GM21723 (cell line): ENCODE data around the gene MAP3K21.

Experiments
- ATAC-seq: cut with Tn5 transposase; IDR thresholded peaks from one replicate; pipeline ENCODE4 v1.9.1; 2021; ENCODE audit warnings: mild to moderate bottlenecking, moderate library complexity; ENCODE audit not compliant: unreplicated experiment

Gene MAP3K21

DNA sequence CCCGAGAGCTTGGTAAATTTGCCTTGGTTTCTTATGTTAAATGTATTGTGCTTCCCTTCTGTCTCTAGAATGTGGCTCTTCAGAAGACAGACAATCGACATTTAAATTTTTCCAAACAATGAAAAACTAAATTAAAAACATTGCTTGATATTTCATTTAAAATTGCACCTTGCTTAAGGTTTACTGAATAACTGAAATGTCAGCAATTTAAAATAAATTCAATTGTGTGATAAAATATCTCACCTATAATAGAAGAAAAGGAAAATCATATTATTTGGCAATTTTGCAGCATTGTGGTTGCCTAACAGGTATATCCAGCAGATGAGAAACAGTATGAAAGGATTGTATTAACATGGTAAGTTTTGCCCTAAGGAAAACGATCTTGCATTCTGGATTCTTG, 56.5 kb downstream of the MAP3K21 start:
- ATAC-seq = no peak

DNA sequence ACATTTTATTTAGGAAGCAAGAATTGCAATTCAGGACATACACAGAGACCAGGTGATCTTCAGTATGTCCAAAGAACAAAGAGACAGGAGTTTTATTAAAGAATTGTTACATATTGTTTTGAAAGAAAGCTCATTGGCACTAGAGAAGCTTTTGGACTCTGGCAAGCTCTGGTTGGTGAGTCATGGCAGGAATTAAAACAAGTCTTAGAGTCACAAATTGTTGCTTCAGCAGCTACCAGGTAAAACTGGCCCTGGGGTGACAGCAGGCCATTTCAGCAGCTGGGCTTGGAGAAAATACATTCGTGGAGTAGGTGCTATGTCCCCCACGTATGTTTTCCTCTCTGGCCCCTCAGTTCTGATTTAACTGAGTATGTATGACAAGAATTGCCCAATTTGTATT, 58.8 kb downstream of the MAP3K21 start:
- ATAC-seq = no peak

DNA sequence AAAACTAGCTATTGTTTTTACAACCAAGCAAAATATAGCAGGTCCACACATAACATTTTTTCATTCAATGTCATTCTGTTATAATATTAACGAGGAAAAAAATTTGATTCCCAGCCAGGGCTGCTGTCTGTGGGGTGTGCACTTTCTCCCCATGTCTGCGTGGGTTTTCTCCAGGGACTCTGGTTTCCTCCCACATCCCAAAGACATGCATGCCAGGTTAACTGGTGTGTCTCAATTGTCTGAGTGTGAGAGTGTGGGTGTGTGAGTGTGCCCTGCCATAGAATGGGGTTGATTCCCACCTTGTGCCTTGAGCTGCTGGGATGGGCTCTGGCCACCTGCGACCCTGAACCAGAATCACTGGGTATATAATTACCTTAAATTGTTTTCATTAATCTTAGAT, 60.1 kb downstream of the MAP3K21 start:
- no peak for ATAC-seq

DNA sequence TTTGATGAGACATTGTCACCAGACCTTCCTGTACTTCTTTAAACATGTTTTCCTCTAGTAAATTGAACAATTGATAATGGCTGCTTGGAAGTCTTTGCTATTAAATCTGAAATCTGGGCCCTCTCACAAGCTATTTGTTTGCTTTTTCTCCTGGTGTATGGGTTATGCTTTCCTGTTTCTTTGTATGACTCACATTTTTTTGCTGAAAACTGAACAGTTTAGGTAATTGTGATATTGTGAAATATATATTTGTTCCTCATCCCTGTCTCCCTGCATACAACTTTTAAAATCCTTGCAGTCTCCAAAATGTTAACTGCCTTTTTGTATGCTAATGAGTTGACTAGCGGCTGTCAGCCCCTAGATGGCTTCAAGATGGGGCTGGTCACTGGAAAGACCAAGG, 61.6 kb downstream of the MAP3K21 start:
- no peak for ATAC-seq

DNA sequence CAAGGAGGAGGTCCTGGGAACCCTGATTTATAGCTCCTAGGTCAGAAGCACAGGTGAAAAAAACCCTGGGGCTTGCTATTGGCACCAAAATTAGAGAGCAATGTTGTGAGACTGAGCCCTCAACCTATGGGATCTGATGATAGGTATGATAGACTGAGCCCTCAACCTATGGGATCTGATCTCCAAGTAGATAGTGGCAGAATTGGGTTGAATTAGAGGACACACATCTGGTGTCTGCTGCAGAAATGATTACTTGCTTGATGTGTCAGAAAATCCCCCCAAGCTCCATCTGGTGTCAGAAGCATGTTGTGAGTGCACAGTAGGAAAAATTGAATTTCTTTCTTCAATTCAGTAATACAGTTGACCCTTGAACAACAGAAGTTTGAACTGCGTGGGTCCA, 62.4 kb downstream of the MAP3K21 start:
- no peak for ATAC-seq

DNA sequence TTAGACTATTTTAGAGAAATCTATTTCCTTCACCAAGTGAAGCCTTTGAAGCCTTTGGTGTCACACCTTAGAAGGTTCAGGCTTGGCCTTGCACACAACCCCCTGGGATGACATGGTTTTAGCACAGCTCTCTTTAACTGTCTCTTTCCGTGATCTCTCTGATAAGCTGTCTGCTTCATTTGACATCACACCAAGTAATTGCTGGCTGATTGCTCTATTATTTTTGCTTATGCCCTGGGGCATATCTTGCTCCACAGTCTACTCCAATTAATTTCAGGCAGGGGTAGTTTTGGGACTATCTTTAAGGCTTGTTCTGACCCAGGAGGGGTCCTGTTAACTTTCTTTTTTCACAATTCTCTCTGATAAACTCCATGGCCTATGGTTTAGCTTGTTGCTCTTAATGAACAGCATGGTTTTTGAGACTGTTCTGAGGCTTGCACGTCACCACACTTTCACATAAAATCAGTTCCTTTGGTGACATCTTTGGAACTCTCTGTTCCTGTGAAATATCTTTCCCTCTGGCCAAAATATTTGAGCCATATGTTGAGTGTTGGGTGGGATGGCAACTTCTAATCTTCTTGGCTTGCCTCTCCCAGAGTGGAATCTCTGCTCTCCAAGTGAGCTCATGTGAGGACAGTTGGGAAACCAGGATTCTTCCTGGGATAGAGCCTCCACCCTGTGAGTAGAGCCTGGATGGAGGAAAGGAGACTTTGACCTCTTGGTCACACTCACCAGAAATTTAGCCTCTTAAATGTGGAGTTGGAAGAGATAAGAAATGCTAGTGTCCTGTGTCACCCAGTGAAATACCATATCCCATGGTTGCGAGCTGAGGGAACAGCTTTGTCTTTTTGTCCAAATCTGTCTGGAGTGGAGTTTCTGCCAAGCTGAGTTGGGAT, 63.6 kb downstream of the MAP3K21 start:
- no peak for ATAC-seq

DNA sequence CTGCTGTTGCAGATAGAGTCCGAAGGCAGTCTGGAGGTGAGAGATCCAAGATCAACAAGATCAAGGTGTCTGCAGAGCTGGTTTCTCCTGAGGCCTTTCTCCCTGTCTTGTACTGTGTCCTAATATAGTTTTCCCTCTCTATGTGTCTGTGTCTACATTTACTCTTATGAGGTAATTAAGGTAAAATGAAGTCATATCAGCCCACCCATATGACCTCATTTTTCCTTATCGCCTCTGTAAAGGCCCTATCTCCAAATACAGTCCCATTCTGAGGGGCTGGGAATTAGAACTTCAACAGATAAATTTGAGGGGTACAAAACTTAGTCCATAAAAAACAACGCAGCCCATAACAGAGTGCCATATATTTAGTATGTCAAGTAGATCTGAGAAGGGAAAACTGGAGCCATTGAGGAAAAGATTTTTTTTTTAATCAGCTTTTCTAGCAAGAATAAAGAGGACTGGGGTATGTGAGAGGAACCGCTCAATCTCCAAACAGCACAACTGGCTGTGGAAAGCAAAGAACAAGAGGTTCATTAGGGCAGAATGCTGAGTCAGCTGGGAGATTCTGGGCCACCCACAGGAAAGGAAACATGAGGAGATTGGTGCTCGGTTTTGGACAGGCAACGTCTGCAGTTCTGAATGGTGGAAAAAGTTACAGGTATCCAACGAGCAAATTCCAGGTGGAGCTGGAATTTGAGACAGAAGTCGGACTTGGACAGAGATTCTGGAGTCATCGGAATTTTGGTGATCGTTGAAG, 65.7 kb downstream of the MAP3K21 start:
- ATAC-seq = no peak

DNA sequence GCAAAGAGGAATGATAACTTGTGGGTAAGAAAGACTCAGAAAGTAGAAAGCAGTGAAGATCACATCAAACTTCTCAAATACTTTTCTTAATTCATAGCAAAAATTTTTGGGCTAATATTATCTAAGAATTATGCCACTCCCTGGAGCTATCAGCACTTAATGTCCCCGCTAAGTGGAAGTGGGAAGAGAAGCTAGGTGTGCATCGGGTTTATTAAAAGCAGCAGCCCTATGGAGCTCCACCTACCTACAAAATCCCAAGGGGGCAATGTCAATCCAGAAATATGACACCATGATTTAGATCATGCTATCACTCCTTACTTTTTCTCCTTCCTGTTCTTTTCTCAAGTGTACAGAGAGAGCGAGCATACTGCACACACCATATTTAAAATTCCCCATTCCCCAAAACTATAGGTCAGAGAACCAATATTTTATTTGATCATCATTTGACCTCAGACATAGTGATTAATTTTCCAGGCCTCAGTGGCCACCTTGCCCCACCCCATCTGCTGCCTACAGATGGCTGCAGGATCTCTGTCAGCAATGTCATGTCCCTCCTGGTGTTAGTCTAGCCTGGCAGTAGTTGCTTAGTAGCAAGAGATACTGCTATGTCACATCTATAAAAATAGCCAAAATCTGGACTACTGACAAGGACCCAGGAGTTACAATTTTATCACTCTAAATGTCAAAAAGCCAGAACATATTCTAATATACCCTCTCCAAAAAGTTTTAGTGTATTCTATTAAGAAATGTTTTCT, 66.6 kb downstream of the MAP3K21 start:
- ATAC-seq = no peak

DNA sequence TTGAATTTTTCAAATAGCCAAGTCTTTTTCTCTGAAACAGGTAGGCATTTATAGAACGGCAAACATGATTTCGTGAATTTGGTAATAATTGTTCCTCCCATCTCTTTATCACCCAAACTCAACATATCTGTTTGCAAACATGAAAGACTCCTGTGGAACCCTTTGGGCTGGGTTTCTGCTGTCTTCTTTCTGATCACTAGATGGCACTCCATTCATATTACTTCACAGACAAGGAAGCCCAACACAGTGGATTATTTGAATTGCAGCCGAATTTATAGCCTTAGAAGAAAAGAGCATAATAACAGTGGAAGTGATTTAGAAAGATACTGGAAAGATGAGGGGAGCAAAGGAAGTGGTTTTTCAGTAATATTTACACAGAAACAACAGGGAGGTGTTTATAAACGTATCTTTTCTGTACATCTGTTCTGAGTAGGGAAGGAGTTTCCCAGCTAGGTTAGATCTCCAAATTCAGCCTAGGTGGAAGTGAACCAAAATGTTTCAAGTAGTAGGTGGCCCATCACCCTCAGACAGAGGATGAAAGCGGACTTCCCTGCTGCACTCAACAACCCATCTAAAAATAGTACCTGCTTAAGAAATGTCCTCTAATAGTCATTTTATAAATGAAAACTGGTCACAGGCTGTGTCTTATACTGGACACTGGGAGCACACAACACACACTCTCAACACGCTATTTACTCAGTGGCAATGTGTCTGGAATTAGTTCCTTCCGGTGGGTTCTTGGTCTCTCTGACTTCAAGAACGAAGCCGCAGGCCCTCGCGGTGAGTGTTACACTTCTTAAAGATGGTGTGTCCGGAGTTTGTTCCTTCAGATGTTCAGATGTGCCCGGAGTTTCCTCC, 67.6 kb downstream of the MAP3K21 start:
- peak; percentile 88 for ATAC-seq

DNA sequence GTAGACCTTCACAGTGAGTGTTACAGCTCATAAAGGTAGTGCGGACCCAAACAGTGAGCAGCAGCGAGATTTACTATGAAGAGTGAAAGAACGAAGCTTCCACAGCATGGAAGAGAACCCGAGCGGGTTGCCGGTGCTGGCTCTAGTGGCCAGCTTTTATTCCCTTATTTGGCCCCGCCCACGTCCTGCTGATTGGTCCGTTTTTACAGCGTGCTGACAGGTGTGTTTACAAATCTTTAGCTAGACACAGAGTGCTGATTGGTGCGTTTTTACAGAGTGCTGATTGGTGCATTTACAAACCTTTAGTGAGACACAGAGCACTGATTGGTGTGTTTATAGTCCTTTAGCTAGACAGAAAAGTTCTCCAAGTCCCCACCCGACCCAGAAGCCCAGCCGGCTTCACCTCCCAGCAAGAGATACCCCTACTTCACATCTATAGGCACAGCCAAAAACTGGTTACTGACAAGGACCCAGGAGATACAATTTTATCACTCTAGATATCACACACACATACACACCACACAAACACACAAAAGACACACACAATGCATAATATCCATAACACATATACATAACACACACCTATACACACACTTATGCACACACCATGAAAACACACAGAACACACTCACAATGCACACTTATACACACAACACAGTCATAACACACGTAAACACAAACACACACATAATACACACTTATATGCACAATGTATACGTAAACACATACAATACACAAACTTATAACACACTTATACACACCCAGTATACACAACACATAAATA, 68.5 kb downstream of the MAP3K21 start:
- ATAC-seq = no peak

DNA sequence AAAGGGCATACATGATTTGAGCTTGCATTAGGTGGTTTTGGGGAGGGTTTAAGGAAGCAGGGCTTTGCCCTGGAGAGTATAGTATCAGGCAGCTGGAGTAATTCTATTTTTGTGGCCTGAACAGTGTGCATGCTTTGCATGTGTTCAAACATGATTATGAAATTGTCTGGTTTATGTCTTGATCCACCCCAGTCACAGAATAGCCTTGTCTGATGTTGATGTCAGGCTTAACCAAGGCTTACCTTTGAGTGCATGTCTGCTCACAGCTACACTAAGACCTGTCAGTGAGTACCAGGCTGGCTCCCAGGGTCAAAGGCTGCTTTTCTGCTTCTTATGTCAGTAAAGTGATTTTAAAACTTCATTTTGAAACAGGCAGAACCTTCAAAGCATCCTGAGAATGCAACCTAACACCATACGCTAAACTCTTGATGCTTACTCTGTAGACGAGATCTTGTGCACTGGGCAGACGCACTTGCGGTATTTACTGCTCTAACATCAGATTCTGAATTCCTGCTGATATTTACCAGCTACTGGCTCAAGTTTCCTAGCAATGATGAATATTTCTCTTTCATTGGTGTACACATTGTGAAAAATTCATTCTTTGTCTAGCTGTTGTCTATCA, 78.9 kb downstream of the MAP3K21 start:
- no peak for ATAC-seq

DNA sequence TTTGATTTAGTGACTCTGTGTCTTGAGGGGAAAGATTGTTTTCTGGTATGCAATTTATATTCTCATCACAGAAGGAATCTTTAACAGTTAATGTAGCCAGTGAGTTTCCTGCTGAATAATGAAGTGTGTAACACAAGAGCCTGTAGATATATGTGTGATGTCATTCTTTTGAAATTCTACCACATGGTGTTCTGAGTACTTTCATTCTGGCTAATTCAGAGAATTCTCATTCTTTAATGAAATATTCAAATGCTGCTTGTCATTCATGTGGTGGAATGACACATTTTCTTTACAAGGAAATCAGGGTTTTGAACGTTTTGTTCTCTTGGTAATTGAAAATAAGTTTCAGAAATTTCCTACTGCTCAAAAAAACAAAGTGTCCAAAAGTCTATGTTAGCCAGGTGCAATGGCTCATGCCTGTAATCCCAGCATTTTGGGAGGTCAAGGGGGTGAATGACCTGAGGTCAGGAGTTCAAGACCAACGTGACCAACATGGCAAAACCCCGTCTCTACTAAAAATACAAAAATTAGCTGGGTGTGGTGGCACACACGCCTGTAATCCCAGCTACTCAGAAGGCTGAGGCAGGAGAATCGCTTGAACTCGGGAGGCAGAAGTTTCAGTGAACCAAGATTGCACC, 79.6 kb downstream of the MAP3K21 start:
- no peak for ATAC-seq

DNA sequence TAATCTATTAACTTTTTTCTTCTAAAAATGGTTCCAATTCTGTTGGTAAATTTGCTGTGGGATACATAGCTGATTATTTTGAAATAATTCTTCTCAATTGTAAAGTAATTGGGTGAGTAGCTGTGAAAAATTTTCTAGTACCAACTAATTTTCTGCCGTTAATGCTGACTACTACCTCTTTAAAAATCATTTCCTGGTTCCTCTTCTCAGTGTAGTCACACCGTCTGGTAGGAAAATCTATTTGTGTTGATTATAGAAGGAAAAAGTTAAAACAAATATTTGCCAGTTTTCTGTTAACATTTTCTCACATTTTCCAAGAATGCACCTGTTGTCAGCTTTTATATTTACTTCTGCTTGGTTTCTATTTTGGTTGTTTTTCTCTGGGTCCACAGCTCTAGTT, 82.0 kb downstream of the MAP3K21 start:
- no peak for ATAC-seq

DNA sequence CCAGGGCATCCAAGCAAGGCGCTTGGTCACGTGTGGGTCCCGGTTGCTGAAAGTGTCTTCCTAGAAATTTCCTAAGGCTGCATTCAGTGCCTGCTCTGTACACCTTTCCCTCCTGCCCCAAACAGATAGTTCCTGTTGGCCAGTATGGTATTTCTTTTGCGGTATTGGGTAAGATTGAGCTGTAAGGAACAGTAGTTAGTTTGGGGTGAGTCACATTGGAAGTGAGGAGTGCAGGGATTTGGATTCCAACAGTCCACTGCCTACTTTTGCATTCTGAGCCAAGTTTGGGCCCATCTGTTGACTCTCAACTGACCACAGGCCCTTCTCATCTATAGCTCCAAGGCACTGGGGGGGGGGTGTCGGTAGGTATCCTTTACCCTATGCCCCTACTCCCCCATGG, 83.4 kb downstream of the MAP3K21 start:
- ATAC-seq = no peak

DNA sequence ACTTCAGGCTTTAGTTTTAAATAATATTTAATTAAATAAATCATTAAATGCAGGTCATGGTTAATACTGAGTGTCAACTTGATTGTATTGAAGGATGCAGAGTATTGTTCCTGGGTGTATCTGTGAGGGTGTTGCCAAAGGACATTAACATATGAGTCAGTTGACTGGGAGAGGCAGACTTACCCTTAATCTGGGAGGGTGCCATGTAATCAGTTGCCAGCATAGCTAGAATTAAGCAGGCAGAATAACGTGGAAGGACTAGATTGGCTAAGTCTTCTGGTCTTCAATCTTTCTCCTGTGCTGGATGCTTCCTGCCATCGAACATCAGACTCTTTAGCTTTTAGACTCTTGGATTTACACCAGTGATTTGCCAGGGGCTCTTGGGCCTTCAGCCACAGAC, 85.3 kb downstream of the MAP3K21 start:
- no peak for ATAC-seq

DNA sequence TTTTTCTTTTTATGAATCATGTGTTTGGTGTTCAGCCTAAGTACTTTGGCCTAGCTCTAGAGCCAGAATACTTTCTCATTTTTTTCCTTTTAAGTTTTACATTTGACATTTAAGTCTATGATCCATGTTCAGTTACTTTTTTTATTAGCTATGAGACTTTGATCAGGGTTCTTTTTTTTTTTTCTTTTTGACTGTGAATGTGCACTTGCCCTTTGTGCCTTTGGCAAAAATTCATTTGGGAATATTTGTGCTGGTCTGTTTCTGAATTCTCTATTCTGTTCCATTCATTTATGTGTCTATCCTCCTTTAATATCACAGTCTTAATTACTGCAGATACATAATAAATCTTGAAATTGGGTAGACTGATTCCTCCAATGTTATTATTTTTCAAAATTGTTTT, 93.8 kb downstream of the MAP3K21 start:
- ATAC-seq = no peak

DNA sequence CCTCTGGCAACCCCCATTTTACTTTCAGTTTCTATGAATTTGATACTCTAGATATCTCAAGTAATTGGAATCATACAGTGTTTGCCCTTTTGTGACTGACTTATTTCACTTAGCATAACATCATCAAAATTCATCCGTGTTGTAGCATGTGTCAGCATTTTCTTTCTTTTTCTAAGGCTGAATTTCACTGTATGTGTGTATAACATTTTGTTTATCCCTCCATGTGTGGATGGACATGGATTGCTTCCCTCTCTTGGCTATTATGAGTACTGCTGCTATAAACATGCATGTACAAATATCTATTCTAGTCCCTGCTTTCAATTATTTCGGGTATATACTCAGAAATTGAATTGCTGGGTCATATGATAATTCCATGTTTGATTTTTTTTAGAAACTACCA, 97.3 kb downstream of the MAP3K21 start:
- ATAC-seq = no peak

DNA sequence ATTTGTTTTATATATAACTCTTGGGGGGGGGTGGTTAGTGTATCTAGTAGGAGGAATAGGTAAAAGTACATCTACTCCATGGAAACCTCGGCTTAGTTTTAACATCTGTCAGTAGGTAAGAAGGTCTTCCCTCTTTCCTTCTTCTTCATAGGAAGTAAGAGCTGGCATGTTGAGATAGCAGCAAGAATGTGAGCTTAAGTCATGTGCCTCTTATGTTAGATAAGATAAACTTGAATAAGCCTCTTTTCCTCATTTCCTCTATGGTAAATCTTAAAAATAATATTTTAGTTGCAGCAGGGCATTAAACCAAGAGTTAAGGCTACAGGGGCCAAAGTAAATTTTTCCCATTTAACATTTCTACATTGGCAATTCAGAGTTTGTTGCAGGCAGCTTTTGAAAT, 100.4 kb downstream of the MAP3K21 start:
- no peak for ATAC-seq
